ENCODE measurements around the gene ARL13B.
A peak's percentile ranks its signal among the peaks of the same experiment; 100 is the strongest.
"Not testable (repeated sequence)": the region's sequence is repeated elsewhere in the genome, so short reads cannot be mapped to it uniquely, and the experiment has no call there.

Gene ARL13B

DNA sequence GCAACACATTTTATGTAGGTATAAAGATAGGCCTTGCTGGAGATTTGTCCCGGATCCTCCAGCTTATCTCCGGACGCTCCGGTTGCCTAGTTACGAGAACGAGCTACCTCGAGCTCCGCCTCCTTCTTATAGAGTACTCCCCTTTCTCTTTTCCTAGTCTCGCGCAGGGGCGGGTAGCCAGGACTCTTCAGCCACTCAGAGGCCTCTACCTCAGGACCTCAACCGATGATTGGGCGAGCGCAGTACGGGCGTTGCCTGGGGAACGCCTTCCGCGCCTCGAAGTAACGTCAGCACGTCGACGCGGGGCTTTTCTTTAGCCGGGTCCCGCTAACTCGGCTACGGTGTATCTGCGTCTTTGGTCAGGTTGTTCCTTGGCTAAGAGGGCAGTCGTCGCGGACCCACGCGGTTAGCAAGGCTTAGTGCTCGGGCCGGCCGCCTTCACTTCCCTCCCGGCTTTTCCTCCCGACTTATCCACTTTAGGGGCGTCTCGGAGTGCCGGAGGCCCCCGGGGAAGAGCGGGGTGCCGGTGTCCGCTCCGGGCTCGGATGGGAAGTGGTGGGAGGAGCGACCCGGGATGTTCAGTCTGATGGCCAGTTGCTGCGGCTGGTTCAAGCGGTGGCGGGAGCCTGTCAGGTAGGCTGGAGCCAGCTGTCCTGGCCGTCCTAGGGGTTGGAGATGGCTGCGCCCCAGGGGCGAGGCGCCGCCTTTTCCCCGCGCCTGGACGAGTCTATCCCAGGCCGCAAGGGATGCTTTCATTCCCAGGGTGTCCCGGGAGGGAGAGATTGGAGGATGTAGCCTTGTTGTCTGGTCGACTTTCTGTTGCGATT lies at the start of gene ARL13B:
Gene ARL13B (plus strand): TSS at position 306 of the 827 bp plus-strand sequence. CDS start 269 bp downstream, at position 575.
- H3K9ac ChIP-seq (ENCODE audit: low read length) = peak within 1 kb of the TSS; percentile 66
- H3K9me3 ChIP-seq (ENCODE audit: control insufficient read depth, low read length) = no peaks in the 10 kb centered on the region
- H3K36me3 ChIP-seq (ENCODE audit: control insufficient read depth, insufficient read depth, low read length) = no peaks in the 10 kb centered on the region
- H3K4me3 ChIP-seq (ENCODE audit: low read length) = peak within 1 kb of the TSS; percentile 36
- no peaks in the 10 kb centered on the region for H3K4me1 ChIP-seq (ENCODE audit: control insufficient read depth, insufficient read depth, low read length)
- H3K27me3 ChIP-seq (ENCODE audit: control insufficient read depth, insufficient read depth, low read length) = no peaks in the 10 kb centered on the region

DNA sequence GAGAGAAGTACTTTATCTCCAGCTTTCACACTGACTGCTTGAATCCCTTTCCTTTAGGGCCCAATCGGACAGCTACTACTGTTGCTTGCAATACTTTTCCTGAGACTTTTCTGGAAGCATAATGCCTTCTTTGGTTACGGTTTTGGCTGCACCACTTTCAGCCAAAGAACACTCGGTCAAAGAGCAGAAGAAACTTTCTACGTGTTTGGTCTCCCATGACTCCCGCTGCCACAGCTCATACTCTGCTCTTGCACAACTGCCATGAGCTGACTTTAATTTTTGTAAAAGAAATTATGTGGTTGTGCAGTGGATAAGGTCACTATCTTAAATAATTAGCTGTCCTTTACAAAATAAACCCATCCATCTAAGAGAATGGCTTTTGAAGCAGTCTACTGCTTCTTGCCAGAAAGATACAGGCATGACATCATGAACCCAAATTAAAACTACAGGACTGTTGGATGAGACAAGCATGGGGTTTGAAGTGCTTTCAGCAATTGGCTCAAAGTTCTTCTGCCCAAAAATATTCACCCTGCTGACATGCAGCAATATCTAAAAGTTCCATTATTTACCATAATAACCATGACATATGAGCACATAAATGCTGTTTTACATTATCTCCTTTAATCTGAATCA lies 48.2 kb upstream of the ARL13B start:
- no peak overlapping the region for H3K4me3 ChIP-seq (ENCODE audit: low read length)
- no peaks in the 10 kb centered on the region for H3K9me3 ChIP-seq (ENCODE audit: control insufficient read depth, low read length)
- no peak overlapping the region for H3K9ac ChIP-seq (ENCODE audit: low read length)
- no peaks in the 10 kb centered on the region for H3K36me3 ChIP-seq (ENCODE audit: control insufficient read depth, insufficient read depth, low read length)
- no peaks in the 10 kb centered on the region for H3K27me3 ChIP-seq (ENCODE audit: control insufficient read depth, insufficient read depth, low read length)
- H3K4me1 ChIP-seq (ENCODE audit: control insufficient read depth, insufficient read depth, low read length) = no peaks in the 10 kb centered on the region

DNA sequence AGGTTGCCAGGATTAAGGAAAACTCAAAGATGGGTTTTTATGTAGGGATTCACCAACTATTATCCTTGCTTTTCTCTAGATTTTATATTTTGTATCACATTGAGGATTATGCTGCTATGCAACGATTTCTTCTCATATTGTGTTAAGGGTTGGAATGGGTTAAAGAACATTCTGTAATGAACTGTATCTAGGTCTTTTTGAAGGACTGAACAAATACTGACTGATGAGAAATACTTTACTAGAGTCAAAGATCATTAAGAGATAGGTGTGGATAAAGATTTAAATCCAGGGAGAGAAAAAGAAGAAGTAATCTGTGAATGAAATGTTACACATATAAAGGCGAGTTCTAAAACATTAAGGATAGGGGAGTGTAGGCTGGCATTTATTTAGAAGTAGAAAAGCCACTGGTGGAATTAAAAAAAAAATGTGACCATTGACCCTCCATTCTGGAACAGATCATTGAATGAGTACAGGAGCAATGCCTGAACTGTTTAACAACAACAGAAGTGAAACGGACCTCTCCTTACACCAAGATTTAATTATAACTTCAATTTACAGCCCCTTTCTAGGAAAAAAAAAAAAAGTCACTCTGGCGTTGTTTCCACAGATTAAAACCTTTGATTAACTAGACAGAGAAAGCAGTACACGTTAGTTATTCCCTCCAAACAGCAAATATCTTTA lies 45.4 kb upstream of the ARL13B start:
- Histone ChIP-seq H3K4me1 (ENCODE audit: control insufficient read depth, insufficient read depth, low read length) (no peaks in the 10 kb centered on the region), H3K9me3 (ENCODE audit: control insufficient read depth, low read length) (no peaks in the 10 kb centered on the region), H3K36me3 (ENCODE audit: control insufficient read depth, insufficient read depth, low read length) (no peaks in the 10 kb centered on the region), H3K27me3 (ENCODE audit: control insufficient read depth, insufficient read depth, low read length) (no peaks in the 10 kb centered on the region), H3K9ac (ENCODE audit: low read length) (no peak overlapping the region), H3K4me3 (ENCODE audit: low read length) (no peak overlapping the region)

DNA sequence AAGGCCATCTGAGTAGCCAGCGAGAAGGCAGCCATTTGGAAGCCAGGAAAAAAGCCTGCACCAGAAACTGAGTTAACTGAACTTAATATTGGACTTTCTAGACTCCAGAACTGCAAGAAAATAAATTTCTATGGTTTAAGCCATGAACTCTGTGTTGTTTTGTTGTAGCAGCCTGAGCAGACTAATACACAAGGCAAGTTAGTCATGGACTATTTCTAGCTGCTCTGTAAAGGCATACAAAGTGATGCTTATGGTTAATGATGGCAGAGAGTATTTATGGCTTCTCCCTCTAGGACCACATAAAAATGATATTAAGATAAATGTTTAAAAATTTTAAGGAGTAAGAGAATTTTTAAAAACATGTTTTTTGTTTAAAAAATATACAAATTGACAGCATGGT lies 43.4 kb upstream of the ARL13B start:
- no peak overlapping the region for H3K9ac ChIP-seq (ENCODE audit: low read length)
- H3K4me1 ChIP-seq (ENCODE audit: control insufficient read depth, insufficient read depth, low read length) = no peaks in the 10 kb centered on the region
- no peaks in the 10 kb centered on the region for H3K36me3 ChIP-seq (ENCODE audit: control insufficient read depth, insufficient read depth, low read length)
- H3K4me3 ChIP-seq (ENCODE audit: low read length) = no peak overlapping the region
- H3K9me3 ChIP-seq (ENCODE audit: control insufficient read depth, low read length) = no peaks in the 10 kb centered on the region
- no peaks in the 10 kb centered on the region for H3K27me3 ChIP-seq (ENCODE audit: control insufficient read depth, insufficient read depth, low read length)

DNA sequence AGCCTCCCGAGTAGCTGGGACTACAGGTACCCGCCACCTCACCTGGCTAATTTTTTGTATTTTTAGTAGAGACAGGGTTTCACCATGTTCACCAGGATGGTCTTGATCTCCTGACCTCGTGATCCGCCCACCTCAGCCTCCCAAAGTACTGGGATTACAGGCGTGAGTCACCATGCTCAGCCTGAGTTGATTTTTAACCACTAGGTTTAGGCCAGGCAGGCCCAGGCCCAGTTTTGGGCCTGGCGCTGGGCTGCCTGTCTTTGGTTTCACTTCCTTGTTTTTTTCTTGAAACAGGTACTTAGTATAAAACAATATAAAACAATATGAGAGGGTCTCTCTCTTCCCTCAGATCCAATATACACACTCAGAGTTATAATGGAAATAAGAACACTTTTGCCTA lies 42.5 kb upstream of the ARL13B start:
- not testable (repeated sequence) for H3K4me3 ChIP-seq (ENCODE audit: low read length); H3K36me3 ChIP-seq (ENCODE audit: control insufficient read depth, insufficient read depth, low read length); H3K9me3 ChIP-seq (ENCODE audit: control insufficient read depth, low read length); H3K4me1 ChIP-seq (ENCODE audit: control insufficient read depth, insufficient read depth, low read length); H3K27me3 ChIP-seq (ENCODE audit: control insufficient read depth, insufficient read depth, low read length); H3K9ac ChIP-seq (ENCODE audit: low read length)

DNA sequence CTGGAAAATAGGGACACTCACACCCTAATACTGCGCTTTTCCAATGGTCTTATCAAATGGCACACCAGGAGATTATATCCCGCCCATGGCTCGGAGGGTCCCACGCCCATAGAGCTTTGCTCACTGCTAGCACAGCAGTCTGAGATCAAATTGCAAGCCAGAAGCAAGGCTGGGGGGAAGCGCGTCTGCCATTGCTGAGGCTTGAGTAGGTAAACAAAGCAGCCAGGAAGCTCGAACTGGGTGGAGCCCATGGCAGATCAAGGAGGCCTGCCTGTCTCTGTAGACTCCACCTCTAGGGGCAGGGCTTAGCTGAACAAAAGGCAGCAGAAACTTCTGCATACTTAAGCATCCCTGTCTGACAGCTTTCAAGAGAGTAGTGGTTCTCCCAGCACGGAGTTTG lies 30.0 kb upstream of the ARL13B start:
- H3K9me3 ChIP-seq (ENCODE audit: control insufficient read depth, low read length); H3K4me1 ChIP-seq (ENCODE audit: control insufficient read depth, insufficient read depth, low read length); H3K4me3 ChIP-seq (ENCODE audit: low read length); H3K36me3 ChIP-seq (ENCODE audit: control insufficient read depth, insufficient read depth, low read length); H3K9ac ChIP-seq (ENCODE audit: low read length); H3K27me3 ChIP-seq (ENCODE audit: control insufficient read depth, insufficient read depth, low read length): not testable (repeated sequence)

DNA sequence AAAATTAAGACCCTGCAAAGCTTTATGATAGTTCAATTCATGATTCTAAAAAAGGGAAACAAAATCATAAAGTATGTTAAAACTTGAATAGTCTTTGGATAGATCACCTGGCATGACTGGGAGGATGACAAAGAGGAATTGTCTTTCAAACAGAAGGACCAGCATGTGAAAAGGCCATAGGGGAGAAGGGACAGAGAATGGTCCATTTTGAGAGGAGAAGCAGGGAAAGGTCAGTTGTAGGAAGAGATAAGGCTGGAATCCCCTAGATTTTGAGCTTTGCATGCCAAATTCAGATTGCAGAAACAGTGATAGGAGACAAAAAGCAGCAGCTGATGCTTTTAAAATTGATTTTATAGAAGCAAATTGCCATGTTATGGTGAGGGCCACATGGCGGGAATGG lies 18.9 kb upstream of the ARL13B start:
- H3K9me3 ChIP-seq (ENCODE audit: control insufficient read depth, low read length) = no peaks in the 10 kb centered on the region
- H3K9ac ChIP-seq (ENCODE audit: low read length) = no peak overlapping the region
- no peaks in the 10 kb centered on the region for H3K4me1 ChIP-seq (ENCODE audit: control insufficient read depth, insufficient read depth, low read length)
- no peak overlapping the region for H3K4me3 ChIP-seq (ENCODE audit: low read length)
- no peaks in the 10 kb centered on the region for H3K27me3 ChIP-seq (ENCODE audit: control insufficient read depth, insufficient read depth, low read length)
- H3K36me3 ChIP-seq (ENCODE audit: control insufficient read depth, insufficient read depth, low read length) = no peaks in the 10 kb centered on the region

DNA sequence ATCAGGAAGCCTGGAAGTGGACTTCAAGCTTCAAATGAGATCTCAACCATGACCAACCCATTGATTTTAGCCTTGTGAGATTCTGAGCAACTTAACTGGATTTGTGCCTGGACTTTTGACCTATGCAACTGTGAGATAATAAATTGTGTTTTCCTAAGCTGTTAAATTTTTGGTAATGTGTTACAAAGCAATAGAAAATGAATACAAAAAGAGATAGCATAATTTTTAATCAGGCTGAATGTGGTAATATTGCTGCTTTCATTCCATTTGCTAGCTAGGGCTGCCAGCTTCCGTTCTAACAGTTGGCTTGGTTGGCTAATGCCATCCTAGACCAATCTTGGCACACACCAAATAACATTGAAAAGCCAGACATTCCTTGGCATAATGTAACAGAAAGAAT lies 18.5 kb upstream of the ARL13B start:
- H3K4me3 ChIP-seq (ENCODE audit: low read length) = no peak overlapping the region
- H3K27me3 ChIP-seq (ENCODE audit: control insufficient read depth, insufficient read depth, low read length) = no peaks in the 10 kb centered on the region
- H3K4me1 ChIP-seq (ENCODE audit: control insufficient read depth, insufficient read depth, low read length) = no peaks in the 10 kb centered on the region
- H3K9me3 ChIP-seq (ENCODE audit: control insufficient read depth, low read length) = no peaks in the 10 kb centered on the region
- H3K9ac ChIP-seq (ENCODE audit: low read length) = no peak overlapping the region
- H3K36me3 ChIP-seq (ENCODE audit: control insufficient read depth, insufficient read depth, low read length) = no peaks in the 10 kb centered on the region

DNA sequence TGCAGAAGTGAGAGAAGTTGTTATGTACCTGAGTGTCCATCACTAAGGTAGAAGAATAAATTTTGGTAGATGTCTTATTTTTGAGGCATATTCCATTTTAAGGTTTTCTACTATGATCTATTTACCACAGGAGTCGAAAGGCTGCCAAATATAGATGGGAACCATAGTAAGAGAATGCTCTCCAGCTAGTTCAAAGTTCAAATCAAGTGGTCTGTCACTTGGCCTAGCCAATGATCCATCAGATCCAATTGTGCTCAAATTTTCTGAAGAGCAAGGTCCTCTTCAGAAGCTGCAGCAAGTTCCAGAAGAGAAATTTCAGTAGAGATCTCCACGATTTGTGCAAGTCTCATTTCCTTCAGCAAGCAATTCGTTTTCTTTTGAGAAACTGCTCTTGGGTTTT lies 17.2 kb upstream of the ARL13B start:
- Histone ChIP-seq H3K36me3 (ENCODE audit: control insufficient read depth, insufficient read depth, low read length) (no peaks in the 10 kb centered on the region), H3K9me3 (ENCODE audit: control insufficient read depth, low read length) (no peaks in the 10 kb centered on the region), H3K4me1 (ENCODE audit: control insufficient read depth, insufficient read depth, low read length) (no peaks in the 10 kb centered on the region), H3K9ac (ENCODE audit: low read length) (no peak overlapping the region), H3K27me3 (ENCODE audit: control insufficient read depth, insufficient read depth, low read length) (no peaks in the 10 kb centered on the region), H3K4me3 (ENCODE audit: low read length) (no peak overlapping the region)

DNA sequence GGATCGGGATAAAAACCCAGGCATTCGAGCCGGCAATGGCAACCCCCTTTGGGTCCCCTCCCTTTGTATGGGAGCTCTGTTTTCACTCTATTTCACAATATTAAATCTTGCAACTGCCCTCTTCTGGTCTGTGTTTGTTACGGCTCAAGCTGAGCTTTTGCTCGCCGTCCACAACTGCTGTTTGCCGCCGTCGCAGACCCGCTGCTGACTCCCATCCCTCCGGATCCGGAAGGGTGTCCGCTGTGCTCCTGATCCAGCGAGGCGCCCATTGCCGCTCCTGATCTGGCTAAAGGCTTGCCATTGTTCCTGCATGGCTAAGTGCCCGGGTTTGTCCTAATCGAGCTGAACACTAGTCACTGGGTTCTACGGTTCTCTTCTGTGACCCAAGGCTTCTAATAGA lies 14.8 kb upstream of the ARL13B start:
- H3K9ac ChIP-seq (ENCODE audit: low read length); H3K36me3 ChIP-seq (ENCODE audit: control insufficient read depth, insufficient read depth, low read length); H3K9me3 ChIP-seq (ENCODE audit: control insufficient read depth, low read length); H3K4me3 ChIP-seq (ENCODE audit: low read length); H3K27me3 ChIP-seq (ENCODE audit: control insufficient read depth, insufficient read depth, low read length); H3K4me1 ChIP-seq (ENCODE audit: control insufficient read depth, insufficient read depth, low read length): not testable (repeated sequence)

DNA sequence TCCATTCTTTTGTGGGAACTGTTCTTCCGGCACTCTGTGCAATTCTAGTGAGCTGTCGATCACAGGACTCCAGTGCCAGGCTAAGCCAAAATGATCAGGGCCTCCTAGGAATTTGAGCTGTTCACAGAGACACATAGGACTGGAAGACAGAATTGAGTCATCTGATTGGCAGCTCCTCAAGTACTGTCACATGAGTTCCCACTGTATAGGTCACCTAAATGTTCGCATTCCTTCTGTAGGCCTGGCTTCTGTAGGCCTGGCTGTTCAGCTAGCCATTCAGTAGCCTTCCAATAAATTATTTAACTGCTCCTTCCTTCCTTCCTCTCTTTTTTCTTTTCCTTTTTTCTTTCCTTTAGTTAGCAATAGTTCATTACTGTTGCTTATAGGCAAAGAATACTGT lies 10.5 kb upstream of the ARL13B start:
- no peaks in the 10 kb centered on the region for H3K9me3 ChIP-seq (ENCODE audit: control insufficient read depth, low read length)
- H3K4me3 ChIP-seq (ENCODE audit: low read length) = no peak overlapping the region
- no peaks in the 10 kb centered on the region for H3K27me3 ChIP-seq (ENCODE audit: control insufficient read depth, insufficient read depth, low read length)
- no peaks in the 10 kb centered on the region for H3K36me3 ChIP-seq (ENCODE audit: control insufficient read depth, insufficient read depth, low read length)
- no peak overlapping the region for H3K9ac ChIP-seq (ENCODE audit: low read length)
- H3K4me1 ChIP-seq (ENCODE audit: control insufficient read depth, insufficient read depth, low read length) = peaks cover 6% of the 10 kb centered on the region

DNA sequence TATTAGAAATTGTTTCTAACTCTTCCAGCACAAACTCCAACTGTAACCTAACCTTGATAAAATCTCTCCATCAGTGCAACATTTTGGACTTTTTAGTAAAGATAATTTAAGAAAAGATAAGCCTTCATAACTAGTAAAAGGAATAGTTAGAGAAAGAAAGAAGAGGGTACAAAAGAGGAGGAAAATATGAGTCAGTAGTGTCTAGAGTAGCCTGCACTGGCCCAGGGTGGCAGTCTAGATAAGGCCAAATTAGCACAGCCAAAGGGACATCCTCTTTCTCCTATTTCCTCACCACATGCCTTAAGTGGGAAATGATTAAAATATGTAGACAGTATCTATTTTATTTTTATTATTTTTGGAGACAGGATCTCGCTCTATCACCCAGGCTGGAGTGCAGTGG lies 10.0 kb upstream of the ARL13B start:
- no peak overlapping the region for H3K4me3 ChIP-seq (ENCODE audit: low read length)
- H3K4me1 ChIP-seq (ENCODE audit: control insufficient read depth, insufficient read depth, low read length) = peaks cover 6% of the 10 kb centered on the region
- H3K9ac ChIP-seq (ENCODE audit: low read length) = no peak overlapping the region
- no peaks in the 10 kb centered on the region for H3K27me3 ChIP-seq (ENCODE audit: control insufficient read depth, insufficient read depth, low read length)
- H3K36me3 ChIP-seq (ENCODE audit: control insufficient read depth, insufficient read depth, low read length) = no peaks in the 10 kb centered on the region
- no peaks in the 10 kb centered on the region for H3K9me3 ChIP-seq (ENCODE audit: control insufficient read depth, low read length)

All from mucosa of stomach (tissue), 1 donor.